ENCODE measurements around the gene INTS4.
"Not testable (repeated sequence)": the region's sequence is repeated elsewhere in the genome, so short reads cannot be mapped to it uniquely, and the experiment has no call there.

The INTS4 gene

DNA sequence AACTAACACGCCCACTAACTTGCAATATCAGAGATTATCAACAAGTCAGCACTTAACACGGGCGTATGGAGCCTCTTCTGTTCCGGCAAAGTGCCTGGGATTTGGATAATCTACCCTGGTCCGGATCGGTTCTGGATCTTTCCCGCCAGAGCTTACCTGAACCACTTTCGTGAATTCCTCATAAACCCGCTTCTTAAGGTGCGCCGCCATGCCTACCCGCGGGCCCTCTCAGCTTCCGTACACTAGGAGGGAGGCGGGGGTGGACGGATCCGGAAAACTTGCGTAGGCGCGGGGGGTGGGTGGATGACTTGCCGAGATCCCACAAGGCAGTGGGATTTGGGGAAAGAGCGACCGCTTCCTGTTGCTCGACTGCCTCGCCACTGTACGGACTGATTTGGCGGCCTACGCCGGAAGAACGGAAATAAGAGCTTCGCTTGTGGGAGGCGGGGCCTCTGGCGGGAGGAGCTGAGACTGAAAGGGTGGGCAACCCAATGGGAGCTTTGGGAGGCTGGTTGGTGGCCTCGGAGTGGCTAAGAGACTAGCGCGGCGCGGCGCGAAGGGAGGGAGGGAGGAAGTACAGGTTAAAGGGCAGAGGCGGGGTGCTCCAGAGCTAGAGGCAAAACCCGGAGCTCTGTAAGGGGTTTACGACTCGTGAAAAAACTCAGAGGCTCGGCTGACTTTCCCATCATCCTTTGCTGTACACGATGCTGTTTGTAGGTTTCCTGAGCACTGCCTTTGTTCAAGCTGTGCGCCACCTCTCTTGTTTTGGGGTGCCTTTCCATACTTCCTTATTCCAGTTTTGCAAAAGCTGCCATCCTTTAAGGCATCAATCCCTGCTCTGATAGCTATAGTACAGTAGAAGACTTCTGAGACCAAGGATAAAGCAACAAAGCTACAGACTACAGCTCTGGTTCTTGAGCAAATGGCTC, at the start of gene INTS4:
Gene INTS4 (minus strand): TSS at position 235 of the 929 bp plus-strand sequence. CDS start 25 bp downstream, at position 210.
- H3K27ac ChIP-seq = peak within 1 kb of the TSS; percentile 82
- TF ChIP-seq, protein P1, sequence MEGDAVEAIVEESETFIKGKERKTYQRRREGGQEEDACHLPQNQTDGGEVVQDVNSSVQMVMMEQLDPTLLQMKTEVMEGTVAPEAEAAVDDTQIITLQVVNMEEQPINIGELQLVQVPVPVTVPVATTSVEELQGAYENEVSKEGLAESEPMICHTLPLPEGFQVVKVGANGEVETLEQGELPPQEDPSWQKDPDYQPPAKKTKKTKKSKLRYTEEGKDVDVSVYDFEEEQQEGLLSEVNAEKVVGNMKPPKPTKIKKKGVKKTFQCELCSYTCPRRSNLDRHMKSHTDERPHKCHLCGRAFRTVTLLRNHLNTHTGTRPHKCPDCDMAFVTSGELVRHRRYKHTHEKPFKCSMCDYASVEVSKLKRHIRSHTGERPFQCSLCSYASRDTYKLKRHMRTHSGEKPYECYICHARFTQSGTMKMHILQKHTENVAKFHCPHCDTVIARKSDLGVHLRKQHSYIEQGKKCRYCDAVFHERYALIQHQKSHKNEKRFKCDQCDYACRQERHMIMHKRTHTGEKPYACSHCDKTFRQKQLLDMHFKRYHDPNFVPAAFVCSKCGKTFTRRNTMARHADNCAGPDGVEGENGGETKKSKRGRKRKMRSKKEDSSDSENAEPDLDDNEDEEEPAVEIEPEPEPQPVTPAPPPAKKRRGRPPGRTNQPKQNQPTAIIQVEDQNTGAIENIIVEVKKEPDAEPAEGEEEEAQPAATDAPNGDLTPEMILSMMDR (IDR thresholded peaks at IDR 0.05) = no peak
- TF ChIP-seq ZFX (IDR thresholded peaks at IDR 0.05; ENCODE audit: borderline replicate concordance) = no peak

DNA sequence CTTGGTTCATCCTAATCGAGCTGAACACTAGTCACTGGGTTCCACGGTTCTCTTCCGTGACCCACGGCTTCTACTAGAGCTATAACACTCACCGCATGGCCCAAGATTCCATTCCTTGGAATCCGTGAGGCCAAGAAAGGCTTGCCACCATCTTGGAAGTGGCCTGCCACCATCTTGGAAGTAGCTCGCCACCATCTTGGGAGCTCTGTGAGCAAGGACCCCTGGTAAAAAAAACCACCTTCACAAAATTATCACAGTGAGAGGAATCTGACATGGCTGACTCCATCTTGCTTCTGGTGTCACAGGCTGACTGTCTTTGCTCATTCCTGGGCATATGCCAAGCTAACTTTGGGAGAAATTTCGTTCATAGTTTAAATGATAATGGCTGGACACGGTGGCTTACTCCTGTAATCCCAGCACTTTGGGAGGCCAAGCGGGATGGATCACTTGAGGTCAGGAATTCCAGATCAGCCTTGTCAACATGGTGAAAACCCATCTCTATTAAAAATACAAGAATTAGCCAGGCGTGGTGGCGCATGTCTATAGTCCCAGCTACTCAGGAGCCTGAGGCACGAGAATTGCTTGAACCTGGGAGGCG, 47.5 kb upstream of the INTS4 start:
- no peak for TF ChIP-seq ZFX (IDR thresholded peaks at IDR 0.05; ENCODE audit: borderline replicate concordance)
- TF ChIP-seq, protein P1 (IDR thresholded peaks at IDR 0.05) = no peak
- no peak overlapping the region for H3K27ac ChIP-seq

- not testable (repeated sequence) for H3K27ac ChIP-seq
Measured at GRCh38 chr11:78041380-78041719, 46.9 kb upstream of the INTS4 start.

DNA sequence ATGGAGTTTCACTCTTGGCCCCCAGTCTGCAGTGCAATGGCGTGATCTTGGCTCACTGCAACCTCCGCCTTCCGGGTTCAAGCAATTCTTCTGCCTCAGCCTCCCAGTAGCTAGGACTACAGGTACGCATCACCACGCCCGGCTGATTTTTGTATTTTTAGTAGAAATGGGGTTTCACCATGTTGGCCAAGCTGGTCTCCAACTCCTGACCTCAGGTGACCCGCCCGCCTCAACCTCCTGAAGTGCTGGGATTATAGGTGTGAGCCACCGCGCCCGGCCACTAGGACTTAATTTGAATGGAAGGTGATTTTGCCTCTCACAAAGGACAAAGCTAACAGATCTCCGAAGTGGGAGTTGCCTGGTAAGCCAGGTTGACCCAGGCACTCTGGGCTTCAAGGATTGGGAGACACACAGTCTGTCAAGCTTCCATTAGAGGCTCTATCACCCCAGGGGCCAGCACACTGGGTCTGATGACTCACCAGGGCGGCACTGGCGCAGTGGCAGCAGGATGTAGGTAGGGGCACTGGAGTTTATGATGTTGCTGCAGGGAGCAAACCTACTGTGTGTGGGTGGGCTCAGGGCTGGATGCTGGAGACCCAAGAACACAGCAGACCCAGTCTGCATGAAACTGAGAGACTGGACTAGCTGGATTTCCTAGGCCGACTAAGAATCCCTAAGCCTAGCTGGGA, 46.4 kb upstream of the INTS4 start:
- H3K27ac ChIP-seq = no peak overlapping the region
- TF ChIP-seq, protein P1 (IDR thresholded peaks at IDR 0.05) = no peak
- TF ChIP-seq ZFX (IDR thresholded peaks at IDR 0.05; ENCODE audit: borderline replicate concordance) = no peak

- H3K27ac ChIP-seq = no peak overlapping the region
- TF ChIP-seq, protein P1 (IDR thresholded peaks at IDR 0.05) = no peak
- TF ChIP-seq ZFX (IDR thresholded peaks at IDR 0.05; ENCODE audit: borderline replicate concordance) = no peak
Measured at GRCh38 chr11:78039919-78040671, 45.6 kb upstream of the INTS4 start.

GRCh38 chr11:78039391-78039918, 45.0 kb upstream of the INTS4 start:
- TF ChIP-seq, protein P1 (IDR thresholded peaks at IDR 0.05) = no peak
- TF ChIP-seq ZFX (IDR thresholded peaks at IDR 0.05; ENCODE audit: borderline replicate concordance) = no peak
- no peak overlapping the region for H3K27ac ChIP-seq

Measured in 22Rv1 (cell line).